Motor neuron (in vitro differentiated cells): Measurements from ENCODE around the gene ZNF648. TPM values are rescaled to one million over a fixed set of nuclear protein-coding genes. Genes with fewer than 3 reads are reported as not detected.

ENCODE experiments used
- ATAC-seq, 8 experiments: fragments of 200-7000 bp; cut with Tn5 transposase; replicated peaks in 6 of 8; 2 replicates each; pipeline ENCODE4 v1.8.0; 2021; ENCODE audit warnings: mild to moderate bottlenecking in 8 of 8, moderate library complexity in 8 of 8
- H3K27ac ChIP-seq, 2 donors: fragments of 250-450 bp; sonication (Bioruptor Pico); 2 replicates each; pipeline ENCODE4 v1.9.0; 2021; ENCODE audit warnings: antibody characterized with exemption in 2 of 2, mild to moderate bottlenecking in 2 of 2, moderate library complexity in 1 of 2
- H3K4me1 ChIP-seq, 2 donors: fragments of 250-450 bp; sonication (Bioruptor Pico); replicated peaks in 1 of 2; 2 replicates each; pipeline ENCODE4 v1.6.1; 2021; ENCODE audit warnings: antibody characterized with exemption in 2 of 2, mild to moderate bottlenecking in 2 of 2, moderate library complexity in 1 of 2
- H3K4me3 ChIP-seq, 5 donors: fragments of 250-450 bp; sonication (Bioruptor Pico); 2 replicates each; pipeline ENCODE4 v1.9.0; 2021; ENCODE audit warnings: antibody characterized with exemption in 5 of 5, mild to moderate bottlenecking in 5 of 5, moderate library complexity in 4 of 5
- WGBS, 10 experiments: fragments of 450-650 bp; shearing (Covaris generic); methylation state at CpG; one replicate each; pipeline ENCODE4 v1.0.0; 2022; 5-methylcytosine and 5-hydroxymethylcytosine counted together
- in situ Hi-C, 9 experiments: fragments of 400-800 bp; cut with MboI; loops; one replicate each; pipeline ENCODE4 v1.15.0; 2021; ENCODE audit warnings: low sequenced_read_pairs in 9 of 9, low pct_unique_long_range_greater_than_20kb in 2 of 9; ENCODE audit not compliant: unreplicated experiment in 9 of 9
- total RNA-seq, 8 experiments: library from RNA; unstranded; fragments of 300-600 nt; gene quantifications; 2 replicates each; pipeline versions ENCODE4 v1.2.3 to v1.2.4, GENCODE V29; 2022

ZNF648 gene
- total RNA-seq, 8 experiments from 2014 or later, result 0.11 to 1.2 (median 0.35) TPM; not detected in 3

DNA sequence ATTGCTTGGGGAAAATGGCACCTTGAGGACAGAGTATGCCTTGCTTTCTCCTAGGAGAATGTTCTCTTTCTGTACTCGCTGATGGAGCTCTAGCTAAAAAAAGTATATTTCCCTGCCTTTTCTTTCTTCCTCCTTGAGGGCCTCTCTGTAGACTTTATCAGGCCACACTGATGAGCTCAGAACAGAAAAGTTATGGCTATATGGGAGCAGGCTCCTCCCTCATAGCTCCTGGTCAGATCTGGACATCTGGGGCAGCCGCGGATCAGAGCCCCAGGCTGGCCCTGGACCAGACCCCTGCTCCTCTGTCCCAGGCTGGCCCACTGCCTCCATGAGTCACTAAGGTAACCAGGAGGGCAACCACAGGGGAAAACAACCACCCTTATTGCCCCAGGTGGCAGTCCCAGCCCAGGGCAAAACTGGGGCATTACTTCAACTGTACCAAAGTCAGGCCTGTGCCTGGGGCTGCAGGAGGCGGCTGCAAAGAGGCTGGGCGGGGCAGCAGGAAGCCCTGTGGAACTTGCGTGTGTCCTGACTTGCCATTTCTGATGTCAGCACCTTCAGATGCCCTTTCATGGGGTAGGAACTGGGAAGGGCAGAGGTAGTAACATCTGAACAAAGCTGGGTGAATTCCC, 26.3 kb upstream of the ZNF648 start:
- ATAC-seq, result peak in 3 of 8 experiments; percentile 26 to 57 (median 29)
- WGBS, 10 experiments, result 33 to 100% (median 84%) methylated on average over 1 to 4 of the region's 6 CpGs; no CpG with 5 or more reads in 1 of the 10 experiments
- in situ Hi-C loops, result loop anchor here in 7 of 9 experiments (10.0 to 25.0 kb wide), 4 partner anchors 307 to 699 kb away; partner anchors contain the start of genes GLUL (in 4 of the 7), NPL (in 3 of the 7), RNASEL (in 3 of the 7) and CACNA1E (in 1 of the 7)
- no peak overlapping the region for H3K27ac ChIP-seq
- peaks cover 0 to 4% of the 10 kb centered on the region in 2 donors for H3K4me1 ChIP-seq
- H3K4me3 ChIP-seq, result no peak overlapping the region

DNA sequence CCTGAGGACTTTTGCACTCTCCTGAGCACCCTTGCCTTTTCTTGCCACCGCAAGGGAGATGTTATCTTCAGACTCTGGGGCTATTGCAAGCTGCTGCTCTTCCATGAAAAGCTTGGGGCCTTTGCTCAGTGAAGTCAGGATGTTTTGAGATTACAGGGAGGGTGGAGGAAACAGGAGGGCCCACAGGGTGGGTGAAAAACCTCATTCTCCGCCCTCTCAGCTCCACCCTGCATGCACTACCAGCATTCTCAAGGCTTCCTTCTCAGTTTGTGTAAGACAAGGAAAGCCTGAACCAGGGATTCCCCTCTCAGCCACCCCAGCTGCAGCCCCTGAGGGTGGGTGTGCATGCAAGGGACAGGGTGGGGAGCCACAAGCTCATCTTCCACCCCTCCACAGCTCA, 25.8 kb upstream of the ZNF648 start:
- Histone ChIP-seq H3K4me1 (peaks cover 0 to 4% of the 10 kb centered on the region in 2 donors), H3K27ac (no peak overlapping the region), H3K4me3 (no peak overlapping the region)
- WGBS, 10 experiments, result 72 to 100% (median 94%) methylated on average over 2 of the region's 2 CpGs; no CpG with 5 or more reads in 7 of the 10 experiments
- peak in 3 of 8 experiments; percentile 19 to 72 (median 29) for ATAC-seq
- in situ Hi-C loops, result loop anchor here in 7 of 9 experiments (10.0 to 25.0 kb wide), 4 partner anchors 307 to 700 kb away; partner anchors contain the start of genes GLUL (in 4 of the 7), NPL (in 3 of the 7), RNASEL (in 3 of the 7) and CACNA1E (in 1 of the 7)

DNA sequence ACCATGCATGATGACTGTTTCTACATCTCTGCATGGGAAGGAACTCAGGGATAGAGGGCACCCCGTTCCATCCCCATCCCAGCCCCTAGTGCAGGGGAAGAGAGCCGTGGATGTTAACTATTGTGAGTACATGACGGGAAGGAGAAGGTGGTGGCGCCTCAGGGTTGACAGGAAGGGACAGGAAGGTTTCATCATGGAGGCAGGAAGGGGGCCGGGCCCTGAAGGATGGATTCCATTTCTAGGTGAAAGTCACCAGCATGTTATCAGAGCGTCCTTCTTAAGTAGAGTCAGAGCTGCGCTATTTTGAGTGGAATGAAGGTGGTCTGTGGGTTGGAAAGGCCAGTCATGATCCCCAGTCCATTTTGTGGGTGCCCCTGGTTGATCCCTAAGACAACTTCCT, 25.1 kb upstream of the ZNF648 start:
- peaks cover 0 to 4% of the 10 kb centered on the region in 2 donors for H3K4me1 ChIP-seq
- 60 to 95% (median 84%) methylated on average over 1 to 7 of the region's 7 CpGs; no CpG with 5 or more reads in 2 of the 10 experiments for WGBS, 10 experiments
- ATAC-seq, result no peak
- H3K27ac ChIP-seq, result no peak overlapping the region
- in situ Hi-C loops, result loop anchor here in 7 of 9 experiments (10.0 to 25.0 kb wide), 4 partner anchors 308 to 701 kb away; partner anchors contain the start of genes GLUL (in 4 of the 7), NPL (in 3 of the 7), RNASEL (in 3 of the 7) and CACNA1E (in 1 of the 7)
- no peak overlapping the region for H3K4me3 ChIP-seq

DNA sequence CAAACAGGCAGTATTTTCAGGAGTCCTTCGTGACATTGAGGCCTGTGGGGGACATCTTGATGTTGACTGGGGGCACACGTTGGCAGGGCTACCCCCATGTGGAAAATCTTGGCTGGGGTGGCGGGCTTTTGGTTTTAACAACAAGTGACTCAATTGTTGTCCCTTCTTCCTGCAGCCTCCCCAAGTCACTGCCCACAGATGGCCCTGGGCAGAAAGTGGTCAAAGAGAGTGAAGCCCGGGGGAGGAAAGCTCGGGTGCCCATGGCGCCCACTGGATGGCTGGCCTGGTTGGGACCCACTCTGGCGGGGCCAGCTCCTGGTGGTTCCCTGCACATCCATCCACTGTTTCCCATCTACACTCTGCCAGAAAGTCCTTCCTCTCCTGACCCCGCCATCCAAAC, 24.6 kb upstream of the ZNF648 start:
- no peak overlapping the region for H3K4me3 ChIP-seq
- H3K4me1 ChIP-seq, result peaks cover 0 to 4% of the 10 kb centered on the region in 2 donors
- ATAC-seq, result no peak
- in situ Hi-C loops, result loop anchor here in 7 of 9 experiments (10.0 to 25.0 kb wide), 4 partner anchors 309 to 701 kb away; partner anchors contain the start of genes GLUL (in 4 of the 7), NPL (in 3 of the 7), RNASEL (in 3 of the 7) and CACNA1E (in 1 of the 7)
- no peak overlapping the region for H3K27ac ChIP-seq
- 70 to 86% (median 81%) methylated on average over 4 to 7 of the region's 8 CpGs; no CpG with 5 or more reads in 6 of the 10 experiments for WGBS, 10 experiments

DNA sequence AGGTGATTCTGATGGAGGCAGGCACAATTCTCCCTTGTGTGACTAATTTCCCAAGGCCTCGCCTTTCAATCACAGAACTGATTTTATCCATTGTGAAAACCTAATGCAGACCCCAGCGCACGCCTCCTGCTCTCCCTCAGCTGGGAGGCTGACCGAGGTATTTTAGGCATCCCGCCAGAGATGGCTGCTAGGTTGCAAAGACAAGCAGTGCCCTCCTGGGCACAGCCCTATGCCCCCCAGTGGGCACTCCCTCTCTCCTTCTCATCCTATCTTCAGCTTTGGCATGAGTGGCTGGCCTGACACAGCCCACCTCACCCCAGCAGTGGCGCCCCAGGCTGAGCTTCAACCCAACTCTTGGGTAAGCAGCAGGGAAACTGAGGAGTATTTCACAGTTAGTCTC, 24.2 kb upstream of the ZNF648 start:
- Histone ChIP-seq H3K27ac (no peak overlapping the region), H3K4me3 (no peak overlapping the region), H3K4me1 (peaks cover 0 to 4% of the 10 kb centered on the region in 2 donors)
- 39 to 100% (median 73%) methylated on average over 1 to 5 of the region's 6 CpGs; no CpG with 5 or more reads in 3 of the 10 experiments for WGBS, 10 experiments
- in situ Hi-C loops, result loop anchor here in 7 of 9 experiments (10.0 to 25.0 kb wide), 4 partner anchors 309 to 702 kb away; partner anchors contain the start of genes GLUL (in 4 of the 7), NPL (in 3 of the 7), RNASEL (in 3 of the 7) and CACNA1E (in 1 of the 7)
- no peak for ATAC-seq

DNA sequence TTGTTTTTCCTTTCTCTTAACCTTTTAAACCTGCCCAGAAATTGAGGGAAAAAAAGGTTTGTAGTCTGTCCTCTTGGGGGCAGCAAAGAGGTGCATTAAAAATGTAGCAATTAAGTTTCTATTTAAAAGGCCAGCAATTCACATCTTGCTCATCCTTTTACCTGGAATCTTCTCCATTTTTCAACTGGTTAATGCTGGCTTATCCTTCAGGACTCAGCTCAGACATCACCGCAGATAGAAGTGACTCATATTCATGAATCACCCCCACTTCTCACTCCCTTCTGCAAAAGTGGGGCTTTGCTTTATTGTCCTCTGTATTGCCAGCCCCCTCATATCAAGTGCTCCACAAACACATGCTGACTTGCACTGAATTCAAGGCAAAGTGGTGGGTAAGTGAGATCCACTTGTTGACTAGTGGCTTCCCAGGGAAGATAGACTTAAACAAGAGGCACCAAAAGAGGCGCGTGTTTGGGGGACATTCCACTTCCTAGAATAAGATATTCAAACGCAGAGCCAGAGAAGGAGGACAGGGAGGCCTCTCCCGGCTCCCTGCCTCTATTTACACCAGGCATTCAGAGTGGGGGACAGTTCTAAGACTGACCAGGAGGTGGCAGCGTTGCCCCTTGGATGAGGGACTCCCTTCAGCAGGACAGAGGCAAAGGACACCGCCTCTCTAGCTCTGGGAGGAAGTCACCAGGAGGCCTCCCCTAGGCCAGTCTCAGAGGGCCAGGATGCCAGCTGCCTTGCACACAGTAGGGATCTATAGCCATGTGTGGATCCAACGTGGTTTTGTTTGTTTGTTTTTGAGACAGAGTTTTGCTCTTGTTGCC, 23.2 kb upstream of the ZNF648 start:
- WGBS, 10 experiments, result 0 to 50% (median 33%) methylated on average over 1 to 3 of the region's 8 CpGs; no CpG with 5 or more reads in 1 of the 10 experiments
- no peak overlapping the region for H3K4me3 ChIP-seq
- peaks cover 0 to 4% of the 10 kb centered on the region in 2 donors for H3K4me1 ChIP-seq
- peak overlapping the region in 1 of 2 donors; percentile 1 for H3K27ac ChIP-seq
- ATAC-seq, result peak; percentile 65 to 98 (median 96)
- in situ Hi-C loops, result loop anchor here in 7 of 9 experiments (5.0 to 25.0 kb wide), 6 partner anchors 310 to 703 kb away; partner anchors contain the start of genes GLUL (in 4 of the 7), NPL (in 3 of the 7), RNASEL (in 3 of the 7) and CACNA1E (in 1 of the 7)

DNA sequence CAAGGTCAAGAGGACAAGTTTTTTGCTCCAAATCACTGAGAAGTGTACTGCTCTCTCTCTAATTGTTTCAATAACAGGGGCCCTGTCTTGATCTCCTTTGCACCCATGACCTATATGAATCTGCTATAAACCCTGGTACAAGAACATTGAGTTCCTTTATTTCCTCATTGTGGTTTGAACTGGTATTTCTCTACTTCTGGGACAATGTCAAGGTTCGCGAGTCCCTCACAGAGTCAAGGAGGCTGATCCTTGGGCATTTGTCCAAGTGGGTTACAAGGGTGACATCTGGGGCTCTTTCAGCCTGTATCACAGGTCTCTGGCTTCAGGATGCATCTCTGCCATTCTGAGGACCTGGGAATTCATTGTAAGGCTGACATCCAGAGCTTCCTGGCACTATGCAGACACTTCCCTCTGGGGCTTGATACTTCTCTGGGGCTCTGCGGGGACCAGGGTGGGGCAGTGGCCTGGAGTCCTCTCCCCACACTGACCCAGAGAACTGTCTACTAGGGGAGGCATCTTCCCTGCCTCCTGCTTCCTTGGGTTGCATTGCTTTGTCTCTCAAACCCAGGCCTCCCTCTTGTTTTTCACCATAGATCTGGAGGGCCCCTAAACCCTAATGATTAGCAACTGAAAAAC, 22.5 kb upstream of the ZNF648 start:
- 54 to 94% (median 73%) methylated on average over 1 to 3 of the region's 3 CpGs; no CpG with 5 or more reads in 4 of the 10 experiments for WGBS, 10 experiments

DNA sequence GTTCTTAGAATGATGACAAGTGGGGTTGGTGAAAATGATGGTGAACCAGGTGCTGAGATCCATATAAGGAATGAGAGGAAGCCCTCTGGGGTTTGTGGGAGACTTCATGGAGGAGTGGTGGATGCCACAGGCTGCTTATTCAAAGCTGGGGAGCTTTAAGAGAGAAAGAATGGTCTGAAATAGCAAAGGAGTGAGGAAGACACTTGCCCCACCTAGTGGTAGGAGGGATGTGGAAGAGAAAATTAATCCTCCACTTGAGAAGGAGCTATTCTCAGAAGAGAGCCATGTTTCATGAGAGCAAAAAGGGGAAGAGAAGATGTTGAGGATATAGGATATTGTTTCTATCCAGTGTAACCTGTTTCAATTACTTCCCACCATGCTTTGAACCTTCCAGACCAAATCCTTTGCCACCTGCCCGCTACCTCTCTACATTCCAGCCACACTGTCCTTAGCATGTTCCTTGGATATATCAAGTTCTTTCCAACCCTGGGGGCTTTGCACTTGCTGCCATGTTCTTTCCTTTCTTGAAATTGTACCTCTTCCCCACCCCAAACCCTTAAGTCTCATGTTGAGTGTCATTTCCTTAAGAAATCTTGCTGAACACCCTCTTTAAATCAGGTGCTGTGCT, 19.6 kb upstream of the ZNF648 start:
- in situ Hi-C loops, result loop anchor here in 7 of 9 experiments (5.0 to 25.0 kb wide), 6 partner anchors 314 to 706 kb away; partner anchors contain the start of genes GLUL (in 4 of the 7), NPL (in 3 of the 7), RNASEL (in 3 of the 7) and CACNA1E (in 1 of the 7)
- peak in 3 of 8 experiments; percentile 53 to 57 (median 55) for ATAC-seq
- Histone ChIP-seq H3K4me1 (peaks cover 0 to 4% of the 10 kb centered on the region in 2 donors), H3K4me3 (no peak overlapping the region), H3K27ac (no peak overlapping the region)
- WGBS, 10 experiments, result 0 to 100% (median 64%) methylated on average over 1 of the region's 1 CpG; no CpG with 5 or more reads in 2 of the 10 experiments

More for the DNA sequence above, 22.5 kb upstream of the ZNF648 start:
- H3K4me1 ChIP-seq, result peaks cover 0 to 4% of the 10 kb centered on the region in 2 donors
- no peak for ATAC-seq
- H3K27ac ChIP-seq, result no peak overlapping the region
- no peak overlapping the region for H3K4me3 ChIP-seq
- in situ Hi-C loops, result loop anchor here in 7 of 9 experiments (5.0 to 25.0 kb wide), 6 partner anchors 311 to 703 kb away; partner anchors contain the start of genes GLUL (in 4 of the 7), NPL (in 3 of the 7), RNASEL (in 3 of the 7) and CACNA1E (in 1 of the 7)

DNA sequence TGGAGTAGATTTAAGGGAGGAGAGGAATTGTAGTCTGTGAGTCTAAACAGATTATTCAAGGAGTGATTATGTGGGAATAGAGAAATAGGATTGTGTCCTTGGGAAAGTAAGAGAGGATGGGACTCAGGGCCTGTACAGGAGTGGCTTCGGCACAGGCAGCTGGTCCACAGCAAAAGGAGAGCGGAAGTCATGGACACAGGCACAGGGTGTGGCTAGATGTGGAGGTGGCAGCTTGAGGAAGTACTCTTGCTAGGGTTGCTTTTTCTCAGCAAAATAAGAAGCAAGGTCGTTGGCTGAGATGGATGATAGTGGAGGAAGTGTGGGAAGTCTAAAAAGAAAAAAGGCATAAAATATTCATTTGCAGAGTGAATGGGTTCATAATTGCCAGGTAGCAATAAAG, 18.5 kb upstream of the ZNF648 start:
- ATAC-seq, result no peak
- in situ Hi-C loops, result loop anchor here in 7 of 9 experiments (5.0 to 25.0 kb wide), 6 partner anchors 315 to 707 kb away; partner anchors contain the start of genes GLUL (in 4 of the 7), NPL (in 3 of the 7), RNASEL (in 3 of the 7) and CACNA1E (in 1 of the 7)
- H3K4me1 ChIP-seq, result peaks cover 0 to 4% of the 10 kb centered on the region in 2 donors
- no peak overlapping the region for H3K4me3 ChIP-seq
- WGBS, 10 experiments, result 33 to 83% (median 68%) methylated on average over 1 to 3 of the region's 3 CpGs
- no peak overlapping the region for H3K27ac ChIP-seq

DNA sequence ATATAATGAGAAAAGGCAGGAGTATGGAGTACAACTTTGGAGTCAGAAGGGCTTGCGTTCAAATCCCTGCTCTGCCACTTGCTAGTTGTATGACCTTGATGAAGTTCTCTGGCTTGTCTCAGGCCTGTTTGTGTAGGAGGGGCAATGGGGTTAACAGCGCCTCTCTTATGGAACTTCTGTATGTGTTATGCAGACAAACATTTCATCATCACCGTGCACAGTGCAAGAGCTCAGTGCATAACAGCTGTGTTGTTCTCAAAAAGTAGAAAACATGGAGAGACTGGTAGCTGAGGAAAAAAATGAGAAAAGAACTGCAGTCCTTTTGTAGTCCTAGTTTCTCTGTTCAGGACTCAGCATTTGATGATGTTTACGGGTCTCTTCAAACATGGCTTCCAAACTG, 10.4 kb upstream of the ZNF648 start:
- in situ Hi-C loops, result loop anchor here in 2 of 9 experiments (25.0 kb wide), 2 partner anchors 560 to 585 kb away; partner anchors contain the start of gene CACNA1E (in 1 of the 2)
- no peak for ATAC-seq

DNA sequence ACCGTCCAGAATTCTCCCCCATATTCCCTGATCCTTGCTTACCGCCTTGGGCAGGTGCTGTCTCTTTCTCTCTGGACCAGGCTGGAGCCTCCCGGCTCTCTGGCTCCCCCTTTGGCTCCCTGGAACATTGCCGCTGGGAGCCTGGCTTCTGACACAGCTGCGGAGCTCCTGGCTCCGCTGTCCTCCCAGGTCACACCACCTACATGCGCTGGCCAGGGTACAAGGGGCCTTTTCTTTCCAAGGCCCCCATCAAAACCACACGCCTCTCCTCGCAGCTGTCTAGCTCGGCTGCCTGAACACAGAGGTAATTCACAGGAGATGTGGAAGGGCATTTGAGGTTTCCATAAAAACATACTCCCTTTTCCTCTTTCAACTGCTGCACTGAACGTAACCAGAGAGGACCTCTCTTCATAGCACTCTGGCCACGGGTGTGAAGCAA, 7.5 kb upstream of the ZNF648 start:
- no peak overlapping the region for H3K27ac ChIP-seq
- no peak overlapping the region for H3K4me3 ChIP-seq
- peaks cover 0 to 2% of the 10 kb centered on the region in 2 donors for H3K4me1 ChIP-seq
- in situ Hi-C loops, result loop anchor here in 2 of 9 experiments (25.0 kb wide), 2 partner anchors 557 to 582 kb away; partner anchors contain the start of gene CACNA1E (in 1 of the 2)
- peak; percentile 70 to 100 (median 98) for ATAC-seq
- WGBS, 10 experiments, result 0 to 80% (median 50%) methylated on average over 1 to 3 of the region's 12 CpGs; no CpG with 5 or more reads in 5 of the 10 experiments

More for the DNA sequence above, 10.4 kb upstream of the ZNF648 start:
- Histone ChIP-seq H3K4me3 (no peak overlapping the region), H3K27ac (no peak overlapping the region), H3K4me1 (peaks cover 0 to 2% of the 10 kb centered on the region in 2 donors)
- 42 to 100% (median 82%) methylated on average over 1 to 4 of the region's 4 CpGs; no CpG with 5 or more reads in 2 of the 10 experiments for WGBS, 10 experiments
